22Rv1 (cell line): ENCODE measurements around the gene C11orf98.
A peak's percentile ranks its signal among the peaks of the same experiment; 100 is the strongest.
"Not testable (repeated sequence)": the region's sequence is repeated elsewhere in the genome, so short reads cannot be mapped to it uniquely, and the experiment has no call there.

ENCODE experiments used
- H3K27ac ChIP-seq: fragments of 450-650 bp; 2 replicates; pipeline ENCODE4 v1.5.1; 2017
- CTCF ChIP-seq: fragments of 450-650 bp; IDR thresholded peaks from 2 replicates; pipeline ENCODE4 v1.5.1; 2017; ENCODE audit warnings: mild to moderate bottlenecking
- ZFX ChIP-seq: fragments of 450-650 bp; IDR thresholded peaks from 2 replicates; pipeline ENCODE4 v1.6.1; 2017; ENCODE audit warnings: antibody characterized with exemption, borderline replicate concordance

The C11orf98 gene

GRCh38 chr11:62694455-62695167 lies 29.6 kb upstream of the C11orf98 start:
- H3K27ac ChIP-seq, result 0 out of 2 replicates have a peak overlapping the region, but pooled peaks have one; percentile 30
- TF ChIP-seq ZFX (no peak), CTCF (peak; percentile 87)

GRCh38 chr11:62693624-62694023 lies 28.6 kb upstream of the C11orf98 start:
- not testable (repeated sequence) for H3K27ac ChIP-seq

GRCh38 chr11:62689421-62690183 lies 24.6 kb upstream of the C11orf98 start, which contains the start of gene LRRN4CL:
TSS of gene LRRN4CL (minus strand) at chr11:62689530. CDS start at chr11:62688508, 1,022 bp downstream.
- no peak within 1 kb of the TSS for H3K27ac ChIP-seq
- TF ChIP-seq CTCF, result no peak
- no peak for TF ChIP-seq ZFX

- H3K27ac ChIP-seq, result no peak overlapping the region
- TF ChIP-seq CTCF (no peak), ZFX (no peak)
Measured at GRCh38 chr11:62688491-62688890, 23.5 kb upstream of the C11orf98 start.

- no peak for TF ChIP-seq CTCF
- TF ChIP-seq ZFX, result no peak
- no peak overlapping the region for H3K27ac ChIP-seq
Measured at GRCh38 chr11:62687508-62688396, 22.7 kb upstream of the C11orf98 start.

GRCh38 chr11:62682518-62682917 lies 17.5 kb upstream of the C11orf98 start:
- H3K27ac ChIP-seq, result peak overlapping the region; percentile 39
- TF ChIP-seq ZFX (no peak), CTCF (no peak)

GRCh38 chr11:62680825-62681240 lies 15.8 kb upstream of the C11orf98 start:
- peak overlapping the region; percentile 32; the same call in 1 of the 2 replicates for H3K27ac ChIP-seq
- TF ChIP-seq ZFX, result no peak
- TF ChIP-seq CTCF, result peak; percentile 57
